ENCODE data around the gene DHRS1. TPM values are rescaled to one million over a fixed set of nuclear protein-coding genes. Genes with fewer than 3 reads are reported as not detected.

DHRS1 gene
- polyA plus RNA-seq, 3 donors = 31.4 to 61.9 (median 37.9) TPM

DNA sequence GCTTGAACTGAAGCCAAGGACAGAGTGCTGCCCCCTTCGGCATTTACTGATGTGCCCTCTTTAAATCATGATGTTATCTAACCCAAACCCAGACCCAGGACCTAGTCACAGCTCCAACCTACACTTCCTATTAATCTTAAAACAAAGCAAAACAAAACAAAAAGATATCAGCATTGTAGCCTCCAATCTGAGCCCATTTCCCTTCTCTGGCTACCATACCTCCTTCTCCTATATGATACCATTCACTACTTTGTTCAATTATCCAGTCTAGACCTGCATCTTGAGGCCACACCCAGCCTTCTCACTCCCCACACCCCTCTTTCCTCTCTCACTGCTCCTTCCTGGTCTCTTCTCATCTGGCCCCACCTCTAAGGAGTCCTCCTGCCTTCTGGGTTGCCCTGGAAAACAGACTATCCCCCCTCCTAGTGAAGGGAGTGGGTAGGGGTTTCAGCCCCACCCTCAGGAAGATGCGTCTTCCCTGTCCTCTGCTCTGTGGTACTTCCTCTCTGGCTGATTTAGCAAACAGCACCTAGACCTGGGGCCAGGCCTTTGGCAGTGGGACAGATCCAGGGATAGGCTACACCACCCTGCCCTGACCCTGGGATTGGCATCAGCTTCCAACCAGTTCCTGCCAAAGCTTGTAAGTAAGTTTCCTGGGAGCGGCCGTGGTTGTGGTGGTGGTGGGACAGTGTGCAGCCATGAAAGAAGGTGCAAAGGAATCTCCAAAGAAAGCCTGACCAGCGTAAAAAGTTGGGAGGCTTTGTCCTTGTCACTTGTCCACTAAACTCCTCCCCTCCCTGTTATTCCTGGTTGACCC lies 15.0 kb upstream of the DHRS1 start:
- DNase-seq (ENCODE audit: extremely low read depth in 1 of 11, low read depth in 9 of 11, low spot score in 4 of 11) = no peak

DNA sequence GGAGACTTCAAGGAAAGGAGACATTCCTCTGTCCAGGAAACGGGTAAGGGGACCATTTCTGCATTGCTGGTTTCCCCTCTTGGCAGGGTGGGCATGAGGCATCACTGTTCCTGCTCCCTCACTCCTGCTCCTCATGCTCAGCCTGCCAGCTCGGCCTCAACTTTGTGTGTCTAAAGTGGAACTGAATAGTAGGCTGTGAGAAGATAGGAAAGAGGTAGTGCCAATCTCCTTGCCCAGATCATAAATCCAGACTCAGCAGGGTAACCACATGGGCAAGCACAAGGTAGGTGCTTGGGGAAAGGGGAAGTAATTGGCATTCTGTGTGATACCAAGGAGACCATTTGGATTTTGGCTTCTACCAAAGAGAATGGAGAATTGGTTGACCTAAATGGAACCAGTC lies 14.3 kb upstream of the DHRS1 start:
- no peak for DNase-seq (ENCODE audit: extremely low read depth in 1 of 11, low read depth in 9 of 11, low spot score in 4 of 11)

DNA sequence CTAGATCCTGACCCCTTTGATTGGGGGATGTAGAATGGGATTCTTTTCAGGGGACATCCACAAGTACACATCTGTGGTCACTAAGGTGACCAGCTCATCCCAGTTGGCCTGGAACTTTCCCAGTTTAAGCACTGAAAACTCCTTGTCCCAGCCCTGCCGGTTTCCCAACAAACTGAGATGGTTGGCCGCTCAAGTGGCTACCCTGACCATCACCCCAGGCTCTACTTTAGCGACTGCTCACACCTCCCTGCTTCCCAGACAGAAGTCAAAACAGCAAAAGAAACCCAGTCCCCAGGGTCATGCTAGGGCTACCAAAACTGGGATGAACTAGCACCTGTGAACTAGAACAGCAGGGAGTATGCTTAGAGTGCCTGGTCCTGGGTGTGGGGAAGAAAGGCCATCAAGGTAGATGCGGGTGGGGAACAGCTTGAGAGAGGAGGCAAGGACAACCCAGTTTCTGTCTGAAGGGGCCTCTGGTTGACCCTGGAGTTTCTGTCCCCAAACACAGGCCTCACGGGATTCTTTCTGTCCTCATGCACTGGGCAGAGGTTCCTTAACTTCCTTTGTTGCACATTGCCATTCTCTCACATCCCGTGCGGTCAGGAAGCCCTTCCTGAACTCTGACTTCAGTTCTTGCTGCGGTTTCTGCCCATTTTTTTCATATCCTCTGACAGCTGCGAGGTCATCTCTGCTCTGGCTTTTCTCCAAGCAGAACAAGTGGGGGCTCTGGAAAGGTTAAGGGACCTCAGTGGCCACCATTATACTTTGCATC lies 13.3 kb upstream of the DHRS1 start:
- no peak for DNase-seq (ENCODE audit: extremely low read depth in 1 of 11, low read depth in 9 of 11, low spot score in 4 of 11)

- no peak for DNase-seq (ENCODE audit: extremely low read depth in 1 of 11, low read depth in 9 of 11, low spot score in 4 of 11)
These were observed 12.4 kb upstream of the DHRS1 start for GRCh38 chr14:24311837-24312615.

- peak in 5 of 11 donors; percentile 54 to 77 (median 62) for DNase-seq (ENCODE audit: extremely low read depth in 1 of 11, low read depth in 9 of 11, low spot score in 4 of 11)
These were observed 11.3 kb upstream of the DHRS1 start, which contains the start of gene LTB4R for GRCh38 chr14:24310646-24311604. TSS of gene LTB4R (plus strand) at chr14:24311502. CDS start at chr14:24315652, 4,150 bp downstream.

GRCh38 chr14:24310265-24310645 lies 10.7 kb upstream of the DHRS1 start:
- no peak for DNase-seq (ENCODE audit: extremely low read depth in 1 of 11, low read depth in 9 of 11, low spot score in 4 of 11)

GRCh38 chr14:24309538-24310264 lies 10.1 kb upstream of the DHRS1 start, which contains the start of gene LTB4R2:
TSS of gene LTB4R2 (plus strand) at chr14:24310140. CDS start at chr14:24310665, 525 bp downstream.
- DNase-seq (ENCODE audit: extremely low read depth in 1 of 11, low read depth in 9 of 11, low spot score in 4 of 11) = no peak

- DNase-seq (ENCODE audit: extremely low read depth in 1 of 11, low read depth in 9 of 11, low spot score in 4 of 11) = no peak
These were observed 9.0 kb upstream of the DHRS1 start for GRCh38 chr14:24308342-24309124.

DNA sequence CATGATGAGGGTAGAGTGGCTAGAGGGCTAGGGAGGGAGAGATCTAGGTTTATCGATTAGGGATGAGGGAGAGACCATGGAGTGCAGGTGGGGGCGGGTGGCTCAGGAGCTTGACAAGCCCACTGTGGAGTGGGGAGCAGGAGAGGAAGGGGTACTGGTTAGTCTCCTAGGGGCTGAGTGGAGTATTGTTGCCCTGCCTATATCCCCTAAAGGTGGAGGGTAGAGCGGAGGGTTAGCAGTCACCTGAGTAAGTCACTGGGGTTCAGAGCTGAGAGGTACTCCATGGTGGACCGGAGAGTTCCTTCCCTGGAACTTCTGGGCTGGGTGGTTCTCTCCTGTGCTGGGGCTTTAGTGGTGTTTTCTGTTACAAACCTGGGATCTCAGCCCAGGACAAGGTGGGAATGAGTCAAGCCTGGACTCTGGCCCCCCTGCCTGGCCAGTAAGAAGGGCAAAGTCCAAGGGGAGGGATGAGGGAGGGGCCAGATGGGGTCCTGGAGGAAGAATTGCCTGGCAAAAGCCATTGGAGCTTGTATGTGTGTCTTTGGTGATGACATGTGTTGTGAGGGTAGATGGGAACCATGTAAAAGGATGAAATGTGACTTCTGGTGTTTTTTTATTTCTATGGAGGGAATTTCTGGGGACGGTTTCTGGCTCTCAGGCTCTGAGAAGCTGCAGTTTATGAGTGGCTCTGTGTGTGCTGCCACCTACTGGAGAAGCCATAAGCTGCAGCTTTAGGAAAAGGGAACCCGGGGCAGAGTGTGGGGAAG lies 8.2 kb upstream of the DHRS1 start, which contains the start of gene CIDEB:
Gene CIDEB (minus strand): TSS at position 403 of the 767 bp plus-strand sequence. CDS start 119 bp downstream, at position 284.
- DNase-seq (ENCODE audit: extremely low read depth in 1 of 11, low read depth in 9 of 11, low spot score in 4 of 11) = peak in 4 of 11 donors; percentile 38 to 50 (median 48)

- no peak for DNase-seq (ENCODE audit: extremely low read depth in 1 of 11, low read depth in 9 of 11, low spot score in 4 of 11)
These were observed 7.6 kb upstream of the DHRS1 start for GRCh38 chr14:24307156-24307574.

DNA sequence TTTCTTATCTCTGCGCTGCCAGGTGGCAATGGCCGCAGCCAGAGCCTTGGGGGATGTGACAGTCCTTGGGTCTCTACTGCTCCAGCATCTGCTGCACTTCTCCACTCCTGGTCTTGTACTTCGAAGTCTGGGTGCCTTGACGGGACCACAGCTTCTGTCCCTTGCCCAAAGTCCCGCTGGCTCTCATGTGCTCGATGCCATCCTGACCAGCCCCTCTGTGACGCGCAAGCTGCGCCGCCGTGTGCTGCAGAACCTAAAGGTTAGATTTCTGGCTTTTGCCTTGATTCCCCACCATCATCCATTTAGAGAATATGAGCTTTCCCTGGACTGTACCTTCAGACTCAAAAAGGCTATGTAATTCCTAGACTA lies 4.4 kb upstream of the DHRS1 start:
- DNase-seq (ENCODE audit: extremely low read depth in 1 of 11, low read depth in 9 of 11, low spot score in 4 of 11) = no peak

DNA sequence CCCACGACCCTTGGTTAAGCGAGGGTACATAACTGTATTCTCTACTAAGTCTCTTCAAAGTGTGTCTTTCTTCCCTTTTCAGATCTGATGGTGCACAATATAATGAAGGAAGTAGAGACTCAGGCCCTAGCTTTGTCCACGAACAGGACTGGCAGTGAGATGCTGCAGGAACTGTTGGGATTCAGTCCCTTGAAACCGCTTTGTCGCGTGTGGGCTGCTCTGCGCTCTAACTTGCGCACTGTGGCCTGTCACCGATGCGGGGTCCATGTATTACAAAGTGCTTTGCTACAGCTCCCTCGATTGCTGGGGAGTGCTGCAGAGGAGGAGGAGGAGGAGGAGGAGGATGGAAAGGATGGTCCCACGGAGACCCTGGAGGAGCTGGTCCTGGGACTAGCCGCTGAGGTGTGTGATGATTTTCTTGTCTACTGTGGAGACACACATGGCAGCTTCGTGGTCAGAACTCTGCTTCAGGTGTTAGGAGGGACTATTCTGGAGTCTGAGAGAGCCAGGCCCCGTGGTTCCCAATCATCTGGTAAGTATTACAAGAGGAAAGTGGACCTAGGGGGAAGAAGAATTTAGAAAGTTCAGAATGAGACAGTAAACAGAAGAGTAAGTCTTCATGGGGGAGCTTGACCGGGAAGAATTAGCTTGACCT lies 873 bp upstream of the DHRS1 start:
- no peak for DNase-seq (ENCODE audit: extremely low read depth in 1 of 11, low read depth in 9 of 11, low spot score in 4 of 11)

GRCh38 chr14:24298892-24299254 lies 707 bp downstream of the DHRS1 start:
- no peak for DNase-seq (ENCODE audit: extremely low read depth in 1 of 11, low read depth in 9 of 11, low spot score in 4 of 11)

- no peak for DNase-seq (ENCODE audit: extremely low read depth in 1 of 11, low read depth in 9 of 11, low spot score in 4 of 11)
These were observed 2.2 kb downstream of the DHRS1 start for GRCh38 chr14:24297190-24297964.

Measured in renal cortex interstitium (tissue), 11 donors.